Gastrocnemius medialis (tissue), 4 donors: ENCODE data around the gene REXO4.

Source experiments
- CTCF ChIP-seq, 5 experiments: fragments of 450-650 bp in 3 of 5; fragments of 200-600 bp in 2 of 5; sonication (generic) in 2 of 5; IDR thresholded peaks in 4 of 5; conservative IDR thresholded peaks in 1 of 5; 1 replicate in 4 of 5; 2 replicates in 1 of 5; pipeline ENCODE4 v1.5.1; 2016 to 2019; ENCODE audit warnings: antibody characterized with exemption in 5 of 5, mild to moderate bottlenecking in 3 of 5, moderate library complexity in 3 of 5
- POLR2A ChIP-seq, 2 donors: fragments of 450-650 bp; IDR thresholded peaks; one replicate each; pipeline ENCODE4 v1.6.1; 2017; ENCODE audit warnings: antibody characterized with exemption in 2 of 2, mild to moderate bottlenecking in 2 of 2, moderate library complexity in 2 of 2

DNA sequence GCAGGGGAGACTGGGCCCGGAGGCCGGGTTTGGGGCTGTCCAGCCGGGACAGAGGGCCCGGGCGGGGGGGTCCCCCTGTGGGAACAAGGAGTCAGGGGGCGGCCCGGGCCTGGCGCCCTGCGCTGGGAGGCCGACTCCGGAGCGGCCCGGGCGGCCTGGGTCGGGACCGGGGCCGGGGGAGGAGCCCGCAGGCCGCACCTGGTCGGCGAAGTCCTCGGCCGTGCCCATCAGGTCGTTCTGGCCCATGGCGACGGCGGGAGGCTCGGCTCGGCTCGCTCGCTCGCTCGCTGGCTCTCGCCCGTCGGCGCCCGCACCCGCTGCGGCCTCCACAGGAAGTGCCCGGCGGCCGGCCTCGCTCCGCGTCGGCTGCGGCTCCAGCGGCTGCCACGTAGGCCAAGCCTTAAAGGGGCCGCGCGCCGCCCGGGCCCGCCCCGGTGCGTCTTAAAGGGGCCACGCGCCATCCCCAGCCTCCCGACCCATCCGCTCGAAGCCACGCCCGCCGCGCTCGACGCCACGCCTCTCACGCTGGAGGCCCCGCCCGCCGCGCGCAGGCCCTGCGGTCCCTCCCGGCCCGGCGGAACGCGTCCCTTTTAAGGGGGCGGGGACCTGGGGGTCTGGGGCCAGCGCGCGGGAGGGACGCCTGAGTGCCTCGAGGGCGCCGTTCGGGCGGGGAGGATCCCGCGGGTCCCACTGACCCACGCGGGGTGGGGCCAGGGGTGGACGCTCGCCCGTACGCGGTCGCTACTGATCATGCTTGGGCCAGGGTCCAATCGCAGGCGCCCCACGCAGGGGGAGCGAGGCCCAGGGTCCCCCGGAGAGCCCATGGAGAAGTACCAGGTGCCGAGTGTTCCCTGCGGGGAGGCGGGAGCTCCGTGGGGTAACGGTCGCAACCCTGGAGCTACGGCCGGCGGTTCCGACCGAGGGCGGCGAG, 41.8 kb downstream of the REXO4 start, which contains the start of the genes STKLD1 and SURF4:
- TF ChIP-seq CTCF (IDR thresholded peaks at IDR 0.05 in 4 of 5, conservative IDR thresholded peaks at IDR 0.05 in 1 of 5) (peak in 2 of 5 experiments; percentile 50 to 55), POLR2A (IDR thresholded peaks at IDR 0.05) (peak; percentile 95 to 97)
